CMK (cell line): Measurements from ENCODE around the gene MOB2.
"Not testable (repeated sequence)": the region's sequence is repeated elsewhere in the genome, so short reads cannot be mapped to it uniquely, and the experiment has no call there.

ENCODE experiments used
- DNase-seq: peaks from one replicate; pipeline ENCODE4 v3.0.0-alpha.2; 2010; ENCODE audit warnings: low read depth

Gene MOB2

GRCh38 chr11:1517117-1518005 is 30.8 kb upstream of the MOB2 start:
- DNase-seq, result no peak

- no peak for DNase-seq
These were observed 29.9 kb upstream of the MOB2 start for GRCh38 chr11:1516273-1517067.

- no peak for DNase-seq
These were observed 28.8 kb upstream of the MOB2 start for GRCh38 chr11:1515082-1516060.

- no peak for DNase-seq
These were observed 27.9 kb upstream of the MOB2 start for GRCh38 chr11:1514336-1515061.

- no peak for DNase-seq
These were observed 27.0 kb upstream of the MOB2 start for GRCh38 chr11:1513326-1514296.

GRCh38 chr11:1512531-1513258 is 26.1 kb upstream of the MOB2 start:
- DNase-seq, result not testable (repeated sequence)

GRCh38 chr11:1511937-1512496 is 25.4 kb upstream of the MOB2 start:
- DNase-seq, result no peak

- no peak for DNase-seq
These were observed 24.3 kb upstream of the MOB2 start for GRCh38 chr11:1510928-1511327.

GRCh38 chr11:1510351-1510750 is 23.8 kb upstream of the MOB2 start:
- not testable (repeated sequence) for DNase-seq

GRCh38 chr11:1509626-1510255 is 23.2 kb upstream of the MOB2 start:
- no peak for DNase-seq

GRCh38 chr11:1508986-1509385 is 22.4 kb upstream of the MOB2 start:
- no peak for DNase-seq

- no peak for DNase-seq
These were observed 21.9 kb upstream of the MOB2 start for GRCh38 chr11:1508491-1508891.

GRCh38 chr11:1507381-1508140 is 21.0 kb upstream of the MOB2 start:
- DNase-seq, result no peak

- no peak for DNase-seq
These were observed 20.4 kb upstream of the MOB2 start for GRCh38 chr11:1506981-1507380.

- DNase-seq, result no peak
These were observed 18.9 kb upstream of the MOB2 start for GRCh38 chr11:1505480-1505879.

GRCh38 chr11:1504581-1505290 is 18.2 kb upstream of the MOB2 start:
- DNase-seq, result no peak

- DNase-seq, result no peak
These were observed 17.6 kb upstream of the MOB2 start for GRCh38 chr11:1504138-1504537.
